ENCODE data around the gene GDAP2.

The GDAP2 gene

GRCh38 chr1:117832453-117832852, 97.0 kb downstream of the GDAP2 start:
- Histone ChIP-seq H3K36me3 (no peaks in the 10 kb centered on the region), H3K27me3 (no peaks in the 10 kb centered on the region), H3K4me1 (ENCODE audit: control insufficient read depth in 1 of 2, insufficient read depth in 1 of 2, low read depth in 1 of 2, low read length in 1 of 2) (no peaks in the 10 kb centered on the region), H3K9me3 (no peaks in the 10 kb centered on the region), H3K4me3 (ENCODE audit: low read depth in 1 of 2, low read length in 1 of 2) (no peak overlapping the region), H3K27ac (no peak overlapping the region)
- no peak for TF ChIP-seq CTCF (IDR thresholded peaks at IDR 0.05)

GRCh38 chr1:117830222-117830621, 99.2 kb downstream of the GDAP2 start:
- H3K36me3 ChIP-seq = no peaks in the 10 kb centered on the region
- TF ChIP-seq CTCF (IDR thresholded peaks at IDR 0.05) = no peak
- H3K4me3 ChIP-seq (ENCODE audit: low read depth in 1 of 2, low read length in 1 of 2) = no peak overlapping the region
- no peaks in the 10 kb centered on the region for H3K27me3 ChIP-seq
- H3K9me3 ChIP-seq = no peaks in the 10 kb centered on the region
- H3K27ac ChIP-seq = no peak overlapping the region
- no peaks in the 10 kb centered on the region for H3K4me1 ChIP-seq (ENCODE audit: control insufficient read depth in 1 of 2, insufficient read depth in 1 of 2, low read depth in 1 of 2, low read length in 1 of 2)

- no peak overlapping the region for H3K27ac ChIP-seq
- no peaks in the 10 kb centered on the region for H3K36me3 ChIP-seq
- no peak for TF ChIP-seq CTCF (IDR thresholded peaks at IDR 0.05)
- no peak overlapping the region for H3K4me3 ChIP-seq (ENCODE audit: low read depth in 1 of 2, low read length in 1 of 2)
- no peaks in the 10 kb centered on the region for H3K27me3 ChIP-seq
- H3K4me1 ChIP-seq (ENCODE audit: control insufficient read depth in 1 of 2, insufficient read depth in 1 of 2, low read depth in 1 of 2, low read length in 1 of 2) = no peaks in the 10 kb centered on the region
- H3K9me3 ChIP-seq = no peaks in the 10 kb centered on the region
These were observed 101.2 kb downstream of the GDAP2 start for GRCh38 chr1:117828201-117828600.

GRCh38 chr1:117826540-117827078, 102.8 kb downstream of the GDAP2 start:
- no peak for TF ChIP-seq CTCF (IDR thresholded peaks at IDR 0.05)
- Histone ChIP-seq H3K4me1 (ENCODE audit: control insufficient read depth in 1 of 2, insufficient read depth in 1 of 2, low read depth in 1 of 2, low read length in 1 of 2) (no peaks in the 10 kb centered on the region), H3K36me3 (no peaks in the 10 kb centered on the region), H3K9me3 (no peaks in the 10 kb centered on the region), H3K27ac (no peak overlapping the region), H3K4me3 (ENCODE audit: low read depth in 1 of 2, low read length in 1 of 2) (no peak overlapping the region), H3K27me3 (no peaks in the 10 kb centered on the region)

- H3K4me3 ChIP-seq (ENCODE audit: low read depth in 1 of 2, low read length in 1 of 2) = no peak overlapping the region
- H3K36me3 ChIP-seq = no peaks in the 10 kb centered on the region
- no peak overlapping the region for H3K27ac ChIP-seq
- no peaks in the 10 kb centered on the region for H3K27me3 ChIP-seq
- H3K9me3 ChIP-seq = no peaks in the 10 kb centered on the region
- no peaks in the 10 kb centered on the region for H3K4me1 ChIP-seq (ENCODE audit: control insufficient read depth in 1 of 2, insufficient read depth in 1 of 2, low read depth in 1 of 2, low read length in 1 of 2)
- TF ChIP-seq CTCF (IDR thresholded peaks at IDR 0.05) = no peak
These were observed 103.3 kb downstream of the GDAP2 start for GRCh38 chr1:117826119-117826518.

GRCh38 chr1:117825414-117825813, 104.0 kb downstream of the GDAP2 start:
- no peak overlapping the region for H3K27ac ChIP-seq
- no peak for TF ChIP-seq CTCF (IDR thresholded peaks at IDR 0.05)
- no peaks in the 10 kb centered on the region for H3K36me3 ChIP-seq
- no peak overlapping the region for H3K4me3 ChIP-seq (ENCODE audit: low read depth in 1 of 2, low read length in 1 of 2)
- no peaks in the 10 kb centered on the region for H3K9me3 ChIP-seq
- H3K4me1 ChIP-seq (ENCODE audit: control insufficient read depth in 1 of 2, insufficient read depth in 1 of 2, low read depth in 1 of 2, low read length in 1 of 2) = no peaks in the 10 kb centered on the region
- H3K27me3 ChIP-seq = no peaks in the 10 kb centered on the region
